ENCODE data around the gene ENOX1. TPM values are rescaled to one million over a fixed set of nuclear protein-coding genes. Genes with fewer than 3 reads are reported as not detected.

Gene ENOX1
- total and polyA plus RNA-seq, 2 of the 8 experiments (the other 6 are each of a cell fraction or from before 2014, with no cell fraction given) = 0.23 to 0.37 TPM

GRCh38 chr13:43329702-43330101 is 457.1 kb downstream of the ENOX1 start (continued):
- TF ChIP-seq CBX5 (IDR thresholded peaks at IDR 0.05; ENCODE audit: low read depth, low read length) = no peak

All from H1 (cell line).